HepG2 (cell line): ENCODE measurements around the gene ZBTB7A. TPM values are rescaled to one million over a fixed set of nuclear protein-coding genes. Genes with fewer than 3 reads are reported as not detected.

ENCODE experiments used
- ATF2 ChIP-seq: sonication (generic); formaldehyde crosslinking; IDR thresholded peaks from 2 replicates; pipeline ENCODE4 v1.4.0; 2020; ENCODE audit warnings: missing genetic modification reagents
- EEA1 ChIP-seq: sonication (generic); formaldehyde crosslinking; IDR thresholded peaks from 2 replicates; pipeline ENCODE4 v1.5.1; 2020; ENCODE audit warnings: mild to moderate bottlenecking, missing genetic modification reagents, borderline replicate concordance
- FOXM1 ChIP-seq: sonication (generic); formaldehyde crosslinking; IDR thresholded peaks from 2 replicates; pipeline ENCODE4 v1.5.0; 2020; ENCODE audit warnings: missing genetic modification reagents
- GMEB2 ChIP-seq: IDR thresholded peaks from 2 replicates; pipeline ENCODE4 v1.6.1; 2016; ENCODE audit warnings: missing biosample characterization, missing genetic modification reagents, low read depth
- IKZF4 ChIP-seq: sonication (generic); formaldehyde crosslinking; IDR thresholded peaks from 2 replicates; pipeline ENCODE4 v1.5.1; 2020; ENCODE audit warnings: borderline replicate concordance, mild to moderate bottlenecking, low read depth, missing genetic modification reagents; ENCODE audit errors: not compliant biosample characterization
- JDP2 ChIP-seq: sonication (generic); formaldehyde crosslinking; IDR thresholded peaks from 2 replicates; pipeline ENCODE4 v1.8.1; 2022; ENCODE audit warnings: missing genetic modification reagents, borderline replicate concordance
- MXD4 ChIP-seq: IDR thresholded peaks from 2 replicates; pipeline ENCODE4 v1.6.1; 2016; ENCODE audit warnings: mild to moderate bottlenecking, missing biosample characterization, missing genetic modification reagents
- NCOA5 ChIP-seq: sonication (generic); formaldehyde crosslinking; IDR thresholded peaks from 2 replicates; pipeline ENCODE4 v1.4.0; 2020; ENCODE audit warnings: missing genetic modification reagents
- NFE2L1 ChIP-seq: sonication (generic); formaldehyde crosslinking; IDR thresholded peaks from 2 replicates; pipeline ENCODE4 v1.4.0; 2020; ENCODE audit warnings: missing genetic modification reagents, mild to moderate bottlenecking, borderline replicate concordance
- NR2F6 ChIP-seq, 2 experiments: IDR thresholded peaks; 2 replicates each; pipeline ENCODE4 v1.6.1; 2016; ENCODE audit warnings: antibody characterized with exemption in 1 of 2, mild to moderate bottlenecking in 1 of 2
- SNAPC2 ChIP-seq: sonication (generic); formaldehyde crosslinking; IDR thresholded peaks from 2 replicates; pipeline ENCODE4 v1.8.1; 2022; ENCODE audit warnings: mild to moderate bottlenecking, missing genetic modification reagents
- SP140L ChIP-seq: sonication (generic); formaldehyde crosslinking; IDR thresholded peaks from 2 replicates; pipeline ENCODE4 v1.4.0; 2020; ENCODE audit warnings: missing genetic modification reagents, borderline replicate concordance
- SP4 ChIP-seq: sonication (generic); formaldehyde crosslinking; IDR thresholded peaks from 2 replicates; pipeline ENCODE4 v1.8.1; 2023; ENCODE audit warnings: mild to moderate bottlenecking, missing genetic modification reagents
- TOE1 ChIP-seq: sonication (generic); formaldehyde crosslinking; IDR thresholded peaks from 2 replicates; pipeline ENCODE4 v1.4.0; 2020; ENCODE audit warnings: mild to moderate bottlenecking, missing genetic modification reagents
- XRCC5 ChIP-seq: fragments of 200-400 bp; formaldehyde crosslinking; optimal IDR thresholded peaks from 2 replicates; pipeline ENCODE3; 2017; ENCODE audit warnings: mild to moderate bottlenecking, low read length
- ZBTB21 ChIP-seq: sonication (generic); formaldehyde crosslinking; IDR thresholded peaks from 2 replicates; pipeline ENCODE4 v1.4.0; 2020; ENCODE audit warnings: missing genetic modification reagents
- ZNF160 ChIP-seq: sonication (generic); formaldehyde crosslinking; IDR thresholded peaks from 2 replicates; pipeline ENCODE4 v1.8.0; 2022; ENCODE audit warnings: mild to moderate bottlenecking, inconsistent platforms, missing genetic modification reagents
- ZNF333 ChIP-seq: sonication (generic); formaldehyde crosslinking; IDR thresholded peaks from 2 replicates; pipeline ENCODE4 v1.4.0; 2020; ENCODE audit warnings: mild to moderate bottlenecking, missing genetic modification reagents, borderline replicate concordance
- ZNF446 ChIP-seq: sonication (generic); formaldehyde crosslinking; IDR thresholded peaks from 2 replicates; pipeline ENCODE4 v1.5.0; 2020; ENCODE audit warnings: mild to moderate bottlenecking, missing genetic modification reagents
- ZNF598 ChIP-seq: sonication (generic); formaldehyde crosslinking; IDR thresholded peaks from 2 replicates; pipeline ENCODE4 v1.5.1; 2020; ENCODE audit warnings: mild to moderate bottlenecking, missing genetic modification reagents, borderline replicate concordance
- polyA plus RNA-seq, 8 experiments: library from polyadenylated mRNA; depleted of rRNA in 3 of 8; stranded (reverse) in 7 of 8; unstranded in 1 of 8; fragments of >200 nt; fragmentation: Illumina TruSeq in 4 of 8; extraction: Trizol in 4 of 8; gene quantifications; 2 replicates each; pipeline versions ENCODE4 v1.2.1 to v1.2.3, GENCODE V29; 2011 to 2016; ENCODE audit warnings: low read depth in 4 of 8, missing spikeins in 1 of 8, mixed read lengths in 1 of 8; ENCODE audit not compliant: insufficient read depth in 1 of 8
- total RNA-seq, 5 experiments: library from RNA; depleted of rRNA; stranded (reverse); fragments of >200 nt; fragmentation: Illumina TruSeq; extraction: Trizol; gene quantifications; 2 replicates each; pipeline ENCODE4 v1.2.3, GENCODE V29; 2016; ENCODE audit warnings: low read depth in 1 of 5
- TF ChIP-seq, protein P1 (sequence below): IDR thresholded peaks from 2 replicates; pipeline ENCODE4 v1.6.1; 2016; ENCODE audit warnings: mild to moderate bottlenecking

The ZBTB7A gene
- total and polyA plus RNA-seq, 2 of the 13 experiments (the other 11 are each of a cell fraction or from before 2014, with no cell fraction given), result 3.6 to 4.0 TPM

- TF ChIP-seq ZBTB21, result no peak
- no peak for TF ChIP-seq NR2F6 (IDR thresholded peaks at IDR 0.05)
- peak; percentile 20; the same call in 1 of the 2 replicates for TF ChIP-seq NR2F6 (CRISPR knock-in tag; IDR thresholded peaks at IDR 0.05)
- TF ChIP-seq ATF2 (CRISPR knock-in tag), result peak; percentile 26; the same call in 1 of the 2 replicates
- no peak for TF ChIP-seq SP140L (CRISPR knock-in tag)
- peak; percentile 22; the same call in 1 of the 2 replicates for TF ChIP-seq GMEB2 (CRISPR knock-in tag)
- peak; percentile 33; the same call in 1 of the 2 replicates for TF ChIP-seq EEA1 (CRISPR knock-in tag)
- peak; percentile 63; the same call in 1 of the 2 replicates for TF ChIP-seq MXD4 (CRISPR knock-in tag)
- TF ChIP-seq SNAPC2 (CRISPR knock-in tag), result no peak
- TF ChIP-seq IKZF4 (CRISPR knock-in tag), result no peak
- TF ChIP-seq NFE2L1, result no peak
- TF ChIP-seq TOE1 (CRISPR knock-in tag), result no peak
- no peak for TF ChIP-seq JDP2 (CRISPR knock-in tag)
- TF ChIP-seq XRCC5, result peak; percentile 68
- TF ChIP-seq, protein P1, sequence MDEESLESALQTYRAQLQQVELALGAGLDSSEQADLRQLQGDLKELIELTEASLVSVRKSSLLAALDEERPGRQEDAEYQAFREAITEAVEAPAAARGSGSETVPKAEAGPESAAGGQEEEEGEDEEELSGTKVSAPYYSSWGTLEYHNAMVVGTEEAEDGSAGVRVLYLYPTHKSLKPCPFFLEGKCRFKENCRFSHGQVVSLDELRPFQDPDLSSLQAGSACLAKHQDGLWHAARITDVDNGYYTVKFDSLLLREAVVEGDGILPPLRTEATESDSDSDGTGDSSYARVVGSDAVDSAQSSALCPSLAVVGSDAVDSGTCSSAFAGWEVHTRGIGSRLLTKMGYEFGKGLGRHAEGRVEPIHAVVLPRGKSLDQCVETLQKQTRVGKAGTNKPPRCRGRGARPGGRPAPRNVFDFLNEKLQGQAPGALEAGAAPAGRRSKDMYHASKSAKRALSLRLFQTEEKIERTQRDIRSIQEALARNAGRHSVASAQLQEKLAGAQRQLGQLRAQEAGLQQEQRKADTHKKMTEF (CRISPR knock-in tag), result peak; percentile 77; the same call in 1 of the 2 replicates
- no peak for TF ChIP-seq FOXM1 (CRISPR knock-in tag)
- TF ChIP-seq ZNF598, result no peak
- peak; percentile 93 for TF ChIP-seq SP4 (CRISPR knock-in tag)
- no peak for TF ChIP-seq NCOA5
- TF ChIP-seq ZNF446 (CRISPR knock-in tag), result peak; percentile 52; the same call in 1 of the 2 replicates
- TF ChIP-seq ZNF333 (CRISPR knock-in tag), result no peak
- peak; percentile 80; the same call in 1 of the 2 replicates for TF ChIP-seq ZNF160 (CRISPR knock-in tag)
These were observed 59.5 kb downstream of the ZBTB7A start, which contains the start of gene PIAS4 (continued) for GRCh38 chr19:4007021-4007835.
